HL-60 (cell line): ENCODE results near the gene FN3KRP.
A peak's percentile ranks its signal among the peaks of the same experiment; 100 is the strongest.

ENCODE experiments used
- DNase-seq, 2 experiments: peaks; one replicate each; pipeline ENCODE4 v3.0.0-alpha.2; 2010 to 2020; ENCODE audit warnings: low read depth in 1 of 2, low spot score in 1 of 2
- H3K27ac ChIP-seq: fragments of 250-450 bp; sonication (Bioruptor Pico); replicated peaks from 2 replicates; pipeline ENCODE4 v1.5.1; 2020; ENCODE audit warnings: mild to moderate bottlenecking, moderate library complexity
- H3K27me3 ChIP-seq: fragments of 250-450 bp; sonication (Bioruptor Pico); 2 replicates; pipeline ENCODE4 v1.5.1; 2021; ENCODE audit warnings: mild to moderate bottlenecking, moderate library complexity; ENCODE audit not compliant: insufficient read depth, poor library complexity, severe bottlenecking
- H3K4me3 ChIP-seq: replicated peaks from 2 replicates; pipeline ENCODE4 v1.5.1; 2011; ENCODE audit warnings: mild to moderate bottlenecking, control low read depth, low read length; ENCODE audit not compliant: insufficient read depth
- GABPA ChIP-seq: IDR thresholded peaks from 2 replicates; pipeline ENCODE4 v1.6.1; 2012; ENCODE audit warnings: low read depth
- POLR2AphosphoS5 ChIP-seq: IDR thresholded peaks from 2 replicates; pipeline ENCODE4 v1.6.1; 2012; ENCODE audit warnings: low read depth
- SPI1 ChIP-seq: IDR thresholded peaks from 2 replicates; pipeline ENCODE4 v1.6.1; 2012; ENCODE audit warnings: low read depth, mild to moderate bottlenecking, borderline replicate concordance
- TF ChIP-seq, protein P1 (sequence below): IDR thresholded peaks from 2 replicates; pipeline ENCODE4 v1.6.1; 2012; ENCODE audit warnings: low read depth; ENCODE audit not compliant: insufficient replicate concordance
- TF ChIP-seq, protein P2 (sequence below): IDR thresholded peaks from one replicate; pipeline ENCODE4 v1.5.1; 2011; ENCODE audit warnings: low read length, control low read depth, inconsistent platforms; ENCODE audit not compliant: insufficient read depth

Gene FN3KRP

DNA sequence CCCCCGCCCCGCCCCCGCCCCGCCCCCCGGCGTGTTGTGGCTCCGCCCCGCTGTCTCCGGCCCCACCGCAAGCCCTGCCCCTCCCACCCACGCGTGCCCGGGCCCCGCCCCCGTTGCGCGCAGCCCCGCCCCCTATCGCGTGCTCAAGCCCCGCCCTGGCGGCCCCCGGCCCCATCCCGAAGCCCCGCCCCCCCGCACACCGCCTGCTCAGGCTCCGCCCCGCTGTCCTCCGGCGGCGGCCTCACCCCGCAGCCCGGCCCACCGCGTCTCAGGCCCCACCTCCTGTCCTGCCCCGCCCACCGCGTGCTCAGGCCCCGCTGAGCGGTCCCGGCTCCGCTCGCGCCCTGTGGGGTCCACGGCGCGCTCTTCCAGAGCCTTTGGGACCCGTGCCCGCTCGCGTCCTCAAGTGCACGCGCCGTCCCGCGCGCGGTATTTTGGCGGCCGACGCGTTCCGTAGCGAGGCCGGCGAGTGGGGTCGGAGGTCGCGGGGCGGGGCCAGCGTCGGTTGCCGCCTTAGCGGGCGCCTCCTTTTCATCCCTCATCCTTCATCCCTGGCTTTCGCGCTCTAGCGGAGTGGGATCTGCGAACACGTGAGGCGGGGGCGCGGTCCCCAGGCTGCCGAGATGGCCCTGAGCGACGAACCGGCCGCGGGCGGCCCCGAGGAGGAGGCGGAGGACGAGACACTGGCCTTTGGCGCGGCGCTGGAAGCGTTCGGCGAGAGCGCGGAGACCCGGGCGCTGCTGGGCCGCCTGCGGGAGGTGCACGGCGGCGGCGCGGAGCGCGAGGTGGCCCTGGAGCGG lies 35.3 kb downstream of the FN3KRP start, which contains the start of gene TBCD:
Gene TBCD (plus strand): TSS at position 495 of the 800 bp plus-strand sequence. CDS start 129 bp downstream, at position 624.
- Histone ChIP-seq H3K27me3 (no peaks in the 10 kb centered on the region), H3K27ac (peak within 1 kb of the TSS; percentile 75), H3K4me3 (peak within 1 kb of the TSS; percentile 91)
- peak; percentile 78 to 81 for DNase-seq
- TF ChIP-seq GABPA (no peak), POLR2AphosphoS5 (peak; percentile 40; the same call in 1 of the 2 replicates)
- TF ChIP-seq, protein P1, sequence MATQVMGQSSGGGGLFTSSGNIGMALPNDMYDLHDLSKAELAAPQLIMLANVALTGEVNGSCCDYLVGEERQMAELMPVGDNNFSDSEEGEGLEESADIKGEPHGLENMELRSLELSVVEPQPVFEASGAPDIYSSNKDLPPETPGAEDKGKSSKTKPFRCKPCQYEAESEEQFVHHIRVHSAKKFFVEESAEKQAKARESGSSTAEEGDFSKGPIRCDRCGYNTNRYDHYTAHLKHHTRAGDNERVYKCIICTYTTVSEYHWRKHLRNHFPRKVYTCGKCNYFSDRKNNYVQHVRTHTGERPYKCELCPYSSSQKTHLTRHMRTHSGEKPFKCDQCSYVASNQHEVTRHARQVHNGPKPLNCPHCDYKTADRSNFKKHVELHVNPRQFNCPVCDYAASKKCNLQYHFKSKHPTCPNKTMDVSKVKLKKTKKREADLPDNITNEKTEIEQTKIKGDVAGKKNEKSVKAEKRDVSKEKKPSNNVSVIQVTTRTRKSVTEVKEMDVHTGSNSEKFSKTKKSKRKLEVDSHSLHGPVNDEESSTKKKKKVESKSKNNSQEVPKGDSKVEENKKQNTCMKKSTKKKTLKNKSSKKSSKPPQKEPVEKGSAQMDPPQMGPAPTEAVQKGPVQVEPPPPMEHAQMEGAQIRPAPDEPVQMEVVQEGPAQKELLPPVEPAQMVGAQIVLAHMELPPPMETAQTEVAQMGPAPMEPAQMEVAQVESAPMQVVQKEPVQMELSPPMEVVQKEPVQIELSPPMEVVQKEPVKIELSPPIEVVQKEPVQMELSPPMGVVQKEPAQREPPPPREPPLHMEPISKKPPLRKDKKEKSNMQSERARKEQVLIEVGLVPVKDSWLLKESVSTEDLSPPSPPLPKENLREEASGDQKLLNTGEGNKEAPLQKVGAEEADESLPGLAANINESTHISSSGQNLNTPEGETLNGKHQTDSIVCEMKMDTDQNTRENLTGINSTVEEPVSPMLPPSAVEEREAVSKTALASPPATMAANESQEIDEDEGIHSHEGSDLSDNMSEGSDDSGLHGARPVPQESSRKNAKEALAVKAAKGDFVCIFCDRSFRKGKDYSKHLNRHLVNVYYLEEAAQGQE = no peak

DNA sequence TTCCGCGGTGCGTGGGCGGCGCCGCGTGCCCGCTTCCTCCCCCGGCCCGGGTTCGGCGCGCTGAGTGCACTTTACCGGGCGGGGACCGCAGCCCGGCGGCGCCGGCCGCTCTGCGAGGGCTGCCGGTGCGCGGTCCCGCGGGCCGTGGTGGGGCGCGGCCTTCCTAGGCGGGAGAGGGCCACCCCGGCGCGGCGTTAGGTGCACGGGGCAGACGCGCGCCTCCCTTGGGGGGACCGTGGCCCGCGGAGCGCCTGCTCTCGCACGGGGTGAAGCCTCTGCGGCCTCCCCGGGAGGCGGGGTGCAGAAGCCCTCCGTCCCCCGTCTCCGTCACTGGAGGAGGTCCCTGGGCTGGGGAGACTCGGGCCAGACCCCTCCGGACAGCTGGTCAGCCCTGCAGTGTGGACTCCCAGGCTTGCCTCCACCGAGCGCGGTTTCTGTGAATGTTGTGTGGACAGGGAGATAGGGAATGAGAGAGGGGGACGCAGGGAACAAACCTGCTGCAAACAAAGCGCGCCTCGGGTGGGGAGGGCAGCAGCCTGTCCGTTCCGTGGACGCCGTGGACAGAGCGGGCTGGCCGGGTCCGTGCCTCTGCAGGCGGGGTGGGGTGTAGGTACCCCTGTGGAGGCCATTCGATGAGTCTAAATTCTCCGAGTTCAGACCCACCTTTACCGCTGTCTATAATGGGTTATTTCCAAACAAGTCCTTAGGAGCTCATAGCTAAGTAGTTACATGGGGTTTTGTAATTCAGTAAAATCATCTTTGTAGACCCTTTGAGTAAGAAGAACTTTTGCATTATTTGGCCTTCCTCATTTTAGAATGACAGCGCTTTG lies 36.1 kb downstream of the FN3KRP start:
- TF ChIP-seq SPI1 (peak; percentile 32; the same call in 1 of the 2 replicates), GABPA (no peak)
- peak overlapping the region; percentile 91 for H3K4me3 ChIP-seq
- peak overlapping the region; percentile 39; the same call in 1 of the 2 replicates for H3K27ac ChIP-seq
- H3K27me3 ChIP-seq = no peaks in the 10 kb centered on the region
- no peak for DNase-seq

DNA sequence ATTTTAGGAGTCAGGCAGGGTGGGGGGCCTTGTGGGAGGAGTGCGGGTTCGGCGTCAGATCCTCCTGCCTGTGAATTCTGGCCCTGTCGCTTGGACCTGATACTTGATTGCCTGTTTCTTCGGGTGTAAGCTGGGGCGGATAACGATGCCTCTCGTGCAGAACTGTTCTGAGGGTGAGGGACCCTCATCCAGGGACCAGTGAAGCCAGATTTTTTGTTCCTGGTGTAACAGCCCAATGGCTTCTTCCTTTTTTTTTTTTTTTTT lies 36.6 kb downstream of the FN3KRP start:
- no peak for DNase-seq
- Histone ChIP-seq H3K27me3 (no peaks in the 10 kb centered on the region), H3K27ac (no peak overlapping the region), H3K4me3 (peak overlapping the region; percentile 91)
- TF ChIP-seq POLR2AphosphoS5 = no peak
- TF ChIP-seq, protein P2, sequence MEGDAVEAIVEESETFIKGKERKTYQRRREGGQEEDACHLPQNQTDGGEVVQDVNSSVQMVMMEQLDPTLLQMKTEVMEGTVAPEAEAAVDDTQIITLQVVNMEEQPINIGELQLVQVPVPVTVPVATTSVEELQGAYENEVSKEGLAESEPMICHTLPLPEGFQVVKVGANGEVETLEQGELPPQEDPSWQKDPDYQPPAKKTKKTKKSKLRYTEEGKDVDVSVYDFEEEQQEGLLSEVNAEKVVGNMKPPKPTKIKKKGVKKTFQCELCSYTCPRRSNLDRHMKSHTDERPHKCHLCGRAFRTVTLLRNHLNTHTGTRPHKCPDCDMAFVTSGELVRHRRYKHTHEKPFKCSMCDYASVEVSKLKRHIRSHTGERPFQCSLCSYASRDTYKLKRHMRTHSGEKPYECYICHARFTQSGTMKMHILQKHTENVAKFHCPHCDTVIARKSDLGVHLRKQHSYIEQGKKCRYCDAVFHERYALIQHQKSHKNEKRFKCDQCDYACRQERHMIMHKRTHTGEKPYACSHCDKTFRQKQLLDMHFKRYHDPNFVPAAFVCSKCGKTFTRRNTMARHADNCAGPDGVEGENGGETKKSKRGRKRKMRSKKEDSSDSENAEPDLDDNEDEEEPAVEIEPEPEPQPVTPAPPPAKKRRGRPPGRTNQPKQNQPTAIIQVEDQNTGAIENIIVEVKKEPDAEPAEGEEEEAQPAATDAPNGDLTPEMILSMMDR = no peak

DNA sequence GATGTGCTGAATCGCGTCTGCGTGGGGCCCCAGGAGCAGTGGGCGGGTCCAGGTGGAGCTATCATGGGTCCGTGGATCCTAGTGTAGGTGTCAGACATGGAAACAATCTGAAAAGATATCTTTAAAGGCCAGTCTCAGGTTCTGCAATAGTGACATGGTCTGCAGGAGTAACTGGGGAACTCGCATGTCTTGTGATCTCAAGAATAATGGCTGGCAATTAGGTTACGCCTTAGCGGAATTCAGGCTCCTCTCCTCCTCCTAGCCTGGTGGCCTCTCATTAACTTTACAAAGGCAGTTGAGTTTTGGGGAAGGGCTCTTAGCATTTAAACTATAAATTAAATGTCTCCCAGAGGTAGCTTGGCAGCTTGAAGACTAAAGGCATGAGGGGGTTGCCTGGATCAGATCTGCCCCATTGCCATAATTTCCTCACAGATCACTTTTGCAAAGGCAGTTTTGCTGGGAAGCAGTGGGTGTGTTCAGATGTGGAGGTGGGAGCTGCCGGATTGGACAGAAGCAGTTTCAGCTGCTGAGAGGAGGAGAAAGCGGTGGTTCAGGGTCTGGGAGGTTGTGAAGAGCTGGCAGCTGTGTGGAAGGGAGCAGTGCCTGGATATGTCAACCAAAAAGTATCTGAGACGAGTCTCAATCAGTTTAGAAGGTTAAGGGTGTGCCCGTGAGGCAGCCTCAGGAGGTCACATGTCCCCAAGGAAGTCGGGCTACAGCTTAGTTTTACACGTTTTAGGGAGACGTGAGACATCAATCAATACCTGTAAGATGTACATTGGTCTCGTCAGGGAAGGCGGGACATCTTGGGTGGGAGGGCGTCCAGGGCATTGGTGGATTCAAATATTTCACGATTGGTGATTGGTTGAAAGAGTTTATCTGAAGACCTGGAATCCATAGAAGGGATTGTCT lies 38.0 kb downstream of the FN3KRP start:
- H3K4me3 ChIP-seq = no peak overlapping the region
- no peak overlapping the region for H3K27ac ChIP-seq
- no peak for DNase-seq
- no peaks in the 10 kb centered on the region for H3K27me3 ChIP-seq
- TF ChIP-seq, protein P2 = no peak
- TF ChIP-seq, protein P1 = no peak
- TF ChIP-seq SPI1 (no peak), GABPA (no peak), POLR2AphosphoS5 (no peak)
